Activated CD4-positive, alpha-beta T cell treated with anti-CD3 and anti-CD28 coated beads for 4 hours (primary cell): ENCODE measurements around the gene DCANP1.
A peak's percentile ranks its signal among the peaks of the same experiment; 100 is the strongest.

ENCODE experiments used
- DNase-seq, 2 donors: peaks; one replicate each; pipeline ENCODE4 v3.0.0-alpha.2; 2020

Gene DCANP1

DNA sequence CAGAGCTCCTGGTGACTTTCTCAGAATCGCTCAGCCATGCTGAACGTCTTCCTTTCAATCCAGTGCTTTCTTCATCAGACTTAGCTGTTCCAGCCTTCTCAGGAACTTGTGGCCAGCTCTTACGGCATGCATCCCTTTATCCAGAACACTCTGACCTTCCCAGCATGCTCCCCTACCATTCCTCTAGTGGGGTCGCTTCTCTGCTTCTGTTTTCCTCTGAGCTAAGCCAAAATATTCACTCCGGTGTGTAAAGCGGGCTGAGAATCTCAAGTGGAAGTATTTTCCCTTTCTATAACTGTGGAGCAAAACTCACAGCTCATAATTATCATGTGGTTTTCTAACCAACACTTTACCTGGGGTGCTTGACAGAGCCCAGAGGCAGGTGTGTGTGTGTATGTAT lies 6.2 kb downstream of the DCANP1 start:
- DNase-seq: no peak

DNA sequence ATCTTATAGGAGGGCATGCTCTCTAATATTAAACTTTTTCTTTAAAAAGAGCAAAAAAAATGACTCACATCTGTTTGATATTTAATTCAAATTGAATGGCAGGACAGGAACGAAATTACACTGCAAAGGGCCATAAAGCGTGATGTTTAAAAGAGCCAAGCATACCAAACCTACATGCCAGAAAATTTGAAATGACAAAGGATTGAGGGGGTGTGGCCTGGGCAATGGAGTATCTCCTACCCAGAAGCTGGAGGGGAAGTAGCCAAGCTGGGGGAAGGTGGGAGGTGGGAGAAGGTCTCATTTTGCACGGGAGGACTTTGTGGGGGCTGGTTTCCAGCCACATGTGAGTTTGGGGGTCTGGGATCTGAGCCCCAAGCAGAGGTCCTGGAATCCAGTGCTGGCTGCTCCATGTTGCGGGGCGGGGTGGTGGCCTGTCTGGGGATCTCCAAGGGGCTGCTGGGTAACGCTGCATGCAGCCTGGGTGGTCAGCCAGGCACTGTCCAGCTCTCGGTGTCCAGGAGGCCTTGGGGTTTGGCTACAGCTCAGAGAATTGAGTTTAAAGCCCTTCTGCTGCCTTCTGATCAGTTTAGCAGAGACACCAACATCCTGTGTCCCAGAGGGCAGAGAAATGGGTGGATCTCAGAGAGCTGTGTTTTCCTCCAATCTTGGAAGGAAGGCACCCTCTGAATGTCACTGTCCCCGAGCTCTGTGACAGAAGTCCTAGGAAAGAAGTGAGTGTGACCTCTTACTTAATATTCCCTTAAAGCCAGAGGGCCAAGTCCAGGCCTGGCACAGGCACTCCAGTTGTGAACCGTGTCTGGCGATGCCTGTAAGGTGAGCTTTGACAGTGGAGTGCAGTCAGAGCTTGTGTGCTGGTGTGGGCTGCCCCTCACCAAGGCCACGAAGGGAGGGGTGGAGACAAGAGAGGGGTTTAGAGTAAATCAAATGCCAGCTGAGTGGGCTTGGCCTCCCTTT lies 7.6 kb downstream of the DCANP1 start:
- DNase-seq: no peak

DNA sequence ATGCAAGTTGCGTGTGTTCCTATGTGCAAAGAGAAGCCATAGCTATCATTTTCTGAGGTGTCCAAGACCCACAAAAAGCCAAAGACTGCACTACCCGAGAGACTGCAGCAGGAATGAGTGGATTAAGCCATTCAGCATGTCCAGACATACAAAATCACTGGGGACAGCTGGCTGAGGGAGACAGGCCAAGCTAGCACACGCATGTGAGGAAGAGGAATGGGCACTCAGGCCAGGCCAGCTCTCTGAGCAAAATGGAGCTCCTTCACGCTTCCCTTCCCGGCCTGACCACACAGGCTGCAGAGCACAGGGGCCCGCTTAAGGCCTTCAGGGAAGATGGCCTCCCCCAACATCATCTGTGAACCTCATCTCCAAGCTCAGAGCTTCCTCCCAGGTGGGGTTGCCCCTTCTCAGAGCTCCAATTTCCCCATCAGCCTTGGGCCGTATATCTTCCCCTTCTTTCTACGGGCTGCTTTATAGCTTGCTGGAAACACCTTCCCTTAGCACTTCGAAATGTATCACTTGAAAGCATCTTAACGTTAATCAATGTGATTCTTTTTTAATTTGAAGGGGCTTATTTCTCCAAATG lies 8.4 kb downstream of the DCANP1 start:
- DNase-seq: no peak

DNA sequence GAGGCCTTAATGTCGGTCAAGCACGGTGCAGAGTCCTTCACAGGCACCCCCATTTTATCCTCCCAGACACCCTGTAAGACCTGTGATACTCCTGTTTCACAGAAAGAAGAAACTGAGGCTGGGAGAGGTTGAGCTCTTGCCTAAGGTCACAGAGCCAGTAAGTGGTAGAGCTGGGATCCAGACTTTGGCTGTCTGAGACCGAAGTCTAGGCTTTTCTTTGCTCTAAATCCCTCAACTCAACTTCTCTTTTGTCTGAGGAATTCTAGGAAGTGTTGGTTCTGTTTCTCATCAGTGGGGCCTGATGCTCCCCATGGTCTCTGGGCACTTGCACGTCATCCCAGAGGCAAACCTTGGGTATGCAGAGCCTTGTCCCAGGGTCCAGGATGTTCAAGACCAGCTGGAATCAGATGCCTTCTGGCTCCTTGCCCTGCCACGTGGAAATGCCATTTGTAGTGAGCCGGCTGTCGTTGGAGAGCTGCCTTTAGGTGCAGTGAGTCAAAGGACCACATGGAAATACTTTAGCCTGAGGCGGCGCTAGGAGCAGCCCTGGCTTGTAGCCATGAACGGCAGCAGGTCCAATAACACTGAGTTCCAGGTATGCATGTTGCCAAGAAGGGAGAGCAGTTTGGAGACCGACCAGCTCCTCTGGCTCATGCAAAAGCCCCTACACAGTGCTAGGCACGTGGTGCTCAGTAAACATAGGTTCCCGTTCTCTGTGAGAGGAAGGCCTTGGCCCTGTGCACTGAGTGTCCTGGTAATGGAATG lies 9.2 kb downstream of the DCANP1 start:
- no peak for DNase-seq

DNA sequence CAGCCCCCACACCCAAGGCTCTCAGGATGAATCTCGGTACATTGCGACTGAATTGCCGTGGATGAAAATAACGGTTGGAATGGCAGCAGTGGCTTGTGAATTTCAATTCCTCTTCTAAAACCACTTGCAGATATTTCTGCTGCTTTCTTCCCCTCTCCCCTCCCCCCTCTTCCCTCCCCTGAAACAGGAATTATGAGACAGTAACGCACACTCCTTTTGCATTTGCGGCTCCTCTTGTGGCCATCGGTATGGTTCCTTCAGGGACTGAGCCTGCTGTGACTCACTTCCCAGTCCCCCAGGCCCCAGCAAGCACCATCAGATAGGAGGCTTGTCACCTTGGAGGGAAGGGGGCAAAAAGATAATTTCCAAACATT lies 9.7 kb downstream of the DCANP1 start:
- DNase-seq: no peak

DNA sequence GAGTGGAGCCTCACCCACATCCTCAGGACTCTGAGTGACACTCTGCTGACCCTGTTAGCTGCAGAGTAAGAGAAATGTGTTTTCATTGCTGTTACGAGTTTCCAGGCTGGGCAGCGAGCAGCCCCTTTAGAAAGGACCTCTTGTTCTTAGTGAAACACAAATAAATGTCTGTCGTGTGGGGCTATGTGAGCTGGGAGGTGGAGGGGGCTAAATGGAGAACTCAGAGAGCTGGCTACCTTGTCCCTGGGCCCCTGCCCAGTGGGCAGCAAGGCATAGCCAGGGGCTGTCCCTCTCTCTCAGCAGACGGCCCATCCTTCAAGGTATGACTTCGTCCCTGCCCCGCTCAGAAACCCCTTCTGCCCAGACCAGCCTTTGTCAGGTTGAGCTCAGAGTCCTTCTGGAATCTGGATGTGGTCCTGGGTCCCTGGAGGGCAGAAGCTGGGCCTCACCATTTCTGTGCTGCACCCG lies 10.2 kb downstream of the DCANP1 start:
- DNase-seq: no peak

DNA sequence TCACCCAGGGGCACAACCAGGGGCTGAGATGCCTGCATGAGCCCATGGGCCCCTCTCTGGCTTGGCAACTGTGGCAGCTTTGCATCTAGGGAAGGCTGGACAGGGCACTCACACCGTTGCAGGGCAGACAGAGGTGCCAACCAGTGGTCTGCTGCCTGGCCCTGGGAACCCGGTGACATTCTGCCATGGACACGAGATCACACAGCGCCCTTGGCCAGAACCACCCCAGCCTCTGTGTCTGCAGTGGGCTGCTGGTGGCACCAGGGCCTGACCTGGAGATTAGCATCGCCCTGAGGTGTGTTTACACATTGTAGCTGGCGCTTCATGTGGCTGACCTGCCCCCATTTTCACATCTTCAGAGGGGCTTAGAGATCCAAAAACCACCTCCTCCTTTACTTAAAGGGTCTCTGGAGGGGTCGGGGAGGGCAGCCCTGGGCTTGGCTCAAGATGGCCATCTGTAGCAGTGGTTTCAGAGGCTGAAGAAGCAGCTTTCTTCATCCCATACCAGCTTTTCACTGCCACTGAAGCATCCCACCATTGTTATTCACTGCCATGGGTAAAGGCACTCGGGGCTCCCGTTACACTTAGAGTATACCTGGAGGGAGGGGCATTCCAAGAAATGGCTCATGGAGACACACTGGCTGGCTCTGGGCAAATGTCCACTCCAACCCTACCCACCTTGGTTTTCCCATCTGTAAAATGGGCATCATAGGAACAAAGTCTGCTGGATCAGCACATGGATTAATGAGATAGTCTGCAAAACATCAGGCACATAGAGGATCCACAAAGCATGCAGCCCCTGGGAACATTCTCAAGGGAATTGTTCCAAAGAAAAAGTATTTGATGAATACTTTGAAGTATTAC lies 11.4 kb downstream of the DCANP1 start:
- DNase-seq: no peak

DNA sequence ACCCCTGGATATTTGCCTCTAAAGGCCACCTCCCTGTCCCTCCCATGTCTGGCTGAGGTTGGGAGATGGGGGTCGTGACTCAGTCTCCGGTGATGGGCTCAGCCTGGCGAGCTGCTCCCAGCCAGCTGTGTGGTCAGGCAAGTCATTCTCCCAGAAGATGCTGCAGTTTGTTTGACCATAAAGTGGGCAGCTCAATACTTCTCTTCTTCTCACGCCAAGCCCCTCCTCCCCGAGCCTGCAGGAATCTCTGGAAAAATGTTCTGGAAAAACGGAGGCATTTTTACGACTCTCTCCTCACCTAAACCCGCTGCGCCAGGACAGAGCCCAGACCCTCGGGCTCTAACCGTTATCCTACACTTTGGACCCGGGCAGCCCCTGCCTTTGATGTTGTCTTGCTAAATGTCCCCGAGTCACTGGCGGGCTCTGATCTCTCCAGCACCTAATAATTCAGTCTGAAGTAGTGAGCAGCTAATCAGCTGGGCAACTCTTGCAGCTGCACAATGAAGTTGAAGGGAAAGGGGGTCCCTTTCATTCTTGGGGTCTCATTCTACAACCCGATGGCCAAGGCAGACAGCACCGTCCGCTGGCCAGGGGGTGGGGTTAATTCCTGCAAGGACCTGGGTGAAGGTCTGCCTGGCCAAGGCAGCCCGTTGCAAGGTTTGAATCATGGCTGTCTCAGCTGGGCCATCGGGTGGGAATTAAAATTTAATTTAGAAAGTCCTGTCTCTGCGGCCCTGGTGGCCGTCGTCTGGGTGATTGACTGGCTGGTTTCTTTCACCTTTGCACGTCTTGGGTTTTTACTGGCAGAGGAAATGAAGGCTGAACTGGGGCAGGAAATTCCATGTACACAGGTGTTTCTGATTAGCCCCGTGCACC lies 12.3 kb downstream of the DCANP1 start:
- DNase-seq: no peak

DNA sequence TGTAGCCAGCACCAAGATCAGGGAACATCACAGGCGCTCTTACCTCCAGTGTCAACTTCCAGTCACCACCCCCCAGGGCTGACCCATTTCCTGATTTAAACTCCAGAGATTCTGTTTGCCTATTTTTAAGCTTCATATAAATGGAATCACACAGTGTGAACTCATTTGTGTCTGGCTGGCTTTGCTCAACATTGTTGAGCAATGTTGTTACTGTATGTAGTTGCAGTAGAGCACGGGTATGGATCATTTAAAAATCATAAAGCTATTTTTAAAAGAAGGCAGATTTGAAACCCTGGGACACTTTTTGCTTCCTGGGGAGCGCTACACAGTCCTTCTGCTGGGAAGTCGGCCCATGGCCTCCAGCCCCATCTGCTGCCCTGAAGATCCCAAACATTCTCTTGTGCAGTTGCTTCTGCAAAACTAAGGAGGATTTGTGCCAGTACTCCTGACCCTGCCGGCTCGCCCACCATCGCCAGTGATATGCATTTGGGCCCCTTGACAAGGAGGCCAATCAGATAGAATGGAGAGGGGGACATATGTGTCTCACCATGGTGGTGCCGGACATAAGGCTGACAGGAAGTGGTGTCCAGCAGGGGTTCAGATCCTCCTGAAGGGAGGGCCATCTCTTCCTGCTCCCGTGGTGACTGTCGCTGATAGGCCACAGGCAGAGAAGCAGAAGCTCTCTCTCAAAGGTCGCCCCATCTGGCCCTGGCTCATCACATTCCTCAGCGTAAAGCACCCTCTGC lies 13.3 kb downstream of the DCANP1 start:
- DNase-seq: no peak

DNA sequence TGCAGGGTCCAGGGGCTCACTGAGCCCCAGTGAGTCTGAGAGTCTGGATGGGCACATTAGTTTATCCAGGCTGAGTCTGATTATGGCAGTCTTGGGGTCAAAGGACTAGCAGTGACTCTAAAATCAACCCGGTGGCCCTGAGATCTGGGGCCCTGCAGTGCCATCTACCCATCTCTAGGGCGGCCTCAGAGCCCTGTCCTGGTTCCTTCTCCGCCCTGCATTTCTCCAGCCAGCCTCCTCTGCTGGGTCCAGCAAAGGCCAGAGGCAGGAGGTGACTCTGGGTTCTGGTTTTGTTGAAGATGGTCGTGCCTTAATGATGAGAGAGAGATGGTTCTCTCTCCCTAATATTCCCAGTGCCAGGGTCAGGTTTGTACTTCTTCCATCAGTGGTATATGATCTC lies 15.0 kb downstream of the DCANP1 start:
- no peak for DNase-seq

DNA sequence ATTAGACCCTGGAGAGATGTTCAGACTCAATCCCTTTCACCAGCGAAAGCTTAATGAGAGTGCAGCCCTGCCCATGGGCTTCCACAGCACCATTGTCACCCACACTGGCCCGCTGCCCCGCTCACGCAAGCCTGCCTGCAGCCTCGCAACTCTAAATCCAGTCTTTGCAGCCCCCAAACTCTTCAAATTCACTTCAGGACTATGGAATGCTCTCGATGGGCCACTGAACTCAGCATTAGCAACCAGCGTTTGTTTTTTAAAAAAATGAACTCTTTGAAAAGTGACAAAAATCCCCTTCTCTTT lies 17.1 kb downstream of the DCANP1 start:
- DNase-seq: no peak

DNA sequence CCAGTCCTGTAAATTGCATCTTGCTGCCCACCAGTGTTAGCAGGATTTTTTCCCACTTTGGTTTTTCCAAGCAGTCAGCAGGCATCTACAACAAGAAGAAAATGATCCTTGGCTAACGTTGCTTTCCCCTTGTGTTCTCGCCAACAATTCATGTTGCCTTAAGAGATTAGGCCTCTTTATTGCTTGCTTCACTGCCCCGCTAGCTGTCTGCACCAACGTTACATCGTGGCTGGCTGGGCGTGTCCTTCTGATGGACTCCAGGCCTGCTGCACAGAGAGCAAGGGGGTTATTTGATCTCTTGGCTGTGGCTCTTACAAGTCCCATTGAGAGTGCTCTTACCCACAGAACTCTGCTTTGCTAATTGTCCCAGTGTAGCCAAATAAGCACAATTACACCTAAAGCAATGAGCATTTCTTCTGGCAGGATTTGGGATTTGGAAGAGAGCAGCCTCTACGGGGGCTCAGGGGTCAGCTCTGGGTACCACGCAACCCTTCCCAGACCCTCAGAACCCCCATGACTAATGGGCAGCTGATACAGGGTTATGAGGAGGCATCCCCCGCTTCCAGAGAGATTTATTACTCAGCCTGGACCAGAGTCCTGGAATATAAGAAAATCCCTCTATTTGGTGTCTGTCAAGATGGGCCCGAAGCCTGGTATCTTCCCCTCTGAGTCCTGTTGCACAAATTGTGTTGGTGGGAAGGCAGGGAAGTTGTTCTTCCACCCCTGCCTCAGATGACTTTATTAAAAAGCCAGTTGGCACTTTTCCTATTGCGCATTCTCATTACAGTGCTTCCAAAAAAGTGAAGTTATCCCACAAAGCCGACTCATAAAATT lies 17.6 kb downstream of the DCANP1 start:
- no peak for DNase-seq

DNA sequence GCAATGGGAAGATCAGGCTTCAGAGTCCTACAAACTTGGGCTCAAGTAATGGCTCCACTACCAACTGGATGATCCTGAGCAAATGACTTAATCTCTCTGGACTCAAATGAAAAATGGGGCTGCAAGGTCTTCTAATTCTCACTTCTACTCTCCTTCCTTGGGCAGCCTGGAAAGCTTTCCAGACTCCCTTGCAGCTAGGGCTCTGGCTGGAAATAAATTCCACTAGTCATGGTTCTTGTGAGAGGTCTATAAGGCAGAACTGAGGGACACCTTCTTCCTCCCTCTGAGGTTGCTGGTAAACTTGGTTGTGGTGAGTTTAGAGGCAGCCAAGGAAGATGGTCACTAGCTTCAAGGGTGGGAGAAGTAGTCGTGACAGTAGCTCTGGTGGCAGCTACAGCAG lies 18.6 kb downstream of the DCANP1 start:
- DNase-seq: no peak

DNA sequence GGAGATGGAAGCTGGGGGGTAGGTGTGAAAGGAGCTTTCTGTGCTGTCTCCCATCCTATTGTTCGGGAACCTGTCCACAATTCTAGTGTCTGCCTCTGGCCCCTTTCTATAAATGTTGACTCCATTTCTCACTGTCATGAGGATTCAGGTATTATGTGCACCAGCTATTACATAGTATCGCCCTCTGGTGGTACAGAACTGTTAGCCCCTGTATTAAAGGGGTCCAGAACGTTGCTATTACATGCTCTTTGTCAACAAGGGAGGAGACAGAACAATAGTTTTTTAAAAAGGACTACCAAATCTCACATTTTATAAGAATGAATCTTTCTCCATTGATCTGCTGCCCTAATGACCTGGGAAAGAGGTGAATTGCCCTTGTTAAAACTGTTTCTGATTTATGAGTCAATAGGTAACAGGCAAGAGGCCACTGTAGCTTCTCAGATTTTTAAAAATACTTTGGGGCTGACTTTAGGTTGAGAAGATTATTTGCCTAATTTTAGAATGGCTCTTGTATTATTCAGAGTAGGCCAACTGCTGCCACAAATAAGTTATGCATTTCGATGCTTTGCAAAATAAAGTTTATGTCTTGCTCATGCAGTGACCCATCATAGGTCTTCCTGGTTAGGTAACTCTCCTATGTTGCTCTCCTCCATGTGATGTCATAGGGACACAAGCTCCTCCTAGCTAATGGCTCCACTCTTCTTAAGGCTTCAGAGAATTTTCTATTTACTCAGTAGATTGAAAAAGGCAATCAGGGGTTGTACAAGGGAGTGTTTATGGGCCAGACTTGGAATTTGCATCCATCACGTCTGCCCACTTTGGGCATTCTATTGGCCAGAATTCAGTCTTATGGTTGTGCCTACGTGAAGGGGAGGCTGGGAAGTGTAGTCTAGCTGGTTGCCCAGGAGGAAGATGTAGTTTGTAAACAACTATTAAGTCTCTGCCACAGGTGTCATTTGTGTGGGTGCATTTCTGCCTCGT lies 20.8 kb downstream of the DCANP1 start:
- peak; percentile 19 to 23 for DNase-seq

DNA sequence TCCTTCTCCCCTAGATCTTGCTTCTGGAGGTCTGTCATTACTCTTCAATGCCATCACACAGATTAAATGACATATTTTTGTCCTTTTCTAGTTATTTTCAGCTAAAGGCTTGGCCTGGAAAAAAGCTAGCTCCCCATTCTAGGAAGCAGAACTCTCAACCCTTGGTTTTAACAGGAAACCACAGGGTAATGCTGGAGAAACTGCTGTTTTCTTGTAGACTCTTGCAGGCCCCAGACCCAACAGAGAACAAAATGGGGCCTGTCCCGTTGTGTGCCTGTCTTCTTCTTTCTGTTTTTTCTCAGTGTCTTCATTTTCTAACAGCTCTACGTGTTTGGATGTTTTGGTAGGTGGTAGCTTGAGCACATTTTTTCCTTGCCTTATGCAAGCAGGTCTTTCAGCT lies 21.5 kb downstream of the DCANP1 start:
- no peak for DNase-seq

DNA sequence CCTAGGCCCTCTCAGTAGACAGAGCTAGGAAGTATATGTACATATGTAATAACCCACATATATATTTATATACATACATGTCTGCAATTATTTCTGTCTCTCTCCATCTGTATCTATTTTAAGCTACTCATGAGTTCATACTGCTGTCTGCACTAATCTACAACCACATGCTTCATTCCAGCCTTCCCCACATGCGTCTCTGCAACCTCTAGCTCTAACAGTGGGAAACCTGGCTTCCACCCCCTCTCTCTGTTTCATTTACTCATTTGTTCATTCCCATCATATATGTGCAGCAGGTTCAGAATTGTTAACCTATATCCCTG lies 23.3 kb downstream of the DCANP1 start:
- DNase-seq: no peak

DNA sequence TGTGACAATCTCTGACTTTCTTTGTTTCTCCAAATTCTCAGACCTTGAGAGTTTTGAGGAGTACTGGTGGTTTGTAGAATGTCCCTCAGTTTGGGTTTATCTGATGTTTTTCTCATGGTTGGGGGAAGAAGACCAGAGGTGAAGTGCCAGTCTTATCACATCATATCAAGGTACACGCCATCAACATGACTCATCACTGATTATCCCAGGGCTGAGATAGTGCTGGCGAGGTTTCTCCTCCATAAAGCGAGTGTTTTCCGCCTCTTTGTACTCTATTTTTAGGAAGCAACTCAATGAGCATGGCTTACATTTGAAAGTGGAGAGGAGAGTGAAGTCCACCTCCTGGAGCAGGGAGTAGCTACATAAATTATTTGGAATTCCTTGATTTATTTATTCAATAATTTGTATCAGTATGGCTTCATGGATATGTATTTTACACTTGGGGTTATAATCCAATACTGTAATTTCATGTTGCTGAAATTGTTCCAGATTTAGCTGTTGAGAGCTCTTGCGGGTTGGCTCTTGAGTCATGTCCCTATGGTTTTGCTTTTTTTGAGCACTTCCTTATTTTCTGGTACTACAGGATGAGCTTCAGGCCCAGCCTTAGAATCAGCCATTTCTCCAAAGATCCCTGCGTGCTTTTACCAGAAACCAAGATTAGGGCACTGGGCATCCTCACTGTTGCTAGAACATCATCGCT lies 23.9 kb downstream of the DCANP1 start:
- no peak for DNase-seq

DNA sequence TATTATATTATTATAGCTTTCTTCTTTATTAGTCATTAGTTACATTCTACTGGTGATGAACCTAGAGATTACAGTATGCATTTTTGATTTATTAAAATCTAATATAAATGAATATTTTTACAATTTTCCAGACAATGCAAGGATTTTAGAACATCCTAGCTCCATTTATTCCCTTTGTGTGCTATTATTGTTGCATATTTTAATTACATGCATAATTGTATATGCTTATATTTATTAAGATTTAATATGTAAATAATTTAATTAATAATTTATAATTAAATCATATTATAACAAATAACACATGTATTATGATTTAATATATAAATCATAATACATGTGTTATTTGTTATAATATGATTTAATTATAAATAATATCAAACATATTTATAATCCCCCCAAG lies 24.7 kb downstream of the DCANP1 start:
- no peak for DNase-seq
